ENCODE measurements around the gene CLEC14A.

Gene CLEC14A
- 0 reads per million in 2 experiments for total RNA-seq

- DNase-seq (ENCODE audit: low read depth): no peak
Measured at GRCh38 chr14:38255673-38256532, at the start of gene CLEC14A. TSS of gene CLEC14A (minus strand) at chr14:38256093. CDS start at chr14:38256022, 71 bp downstream.

GRCh38 chr14:38302966-38303365 lies 47.1 kb upstream of the CLEC14A start:
- no peak for DNase-seq (ENCODE audit: low read depth)

GRCh38 chr14:38302034-38302433 lies 46.1 kb upstream of the CLEC14A start:
- no peak for DNase-seq (ENCODE audit: low read depth)

- no peak for DNase-seq (ENCODE audit: low read depth)
Measured at GRCh38 chr14:38297681-38298080, 41.8 kb upstream of the CLEC14A start.

DNA sequence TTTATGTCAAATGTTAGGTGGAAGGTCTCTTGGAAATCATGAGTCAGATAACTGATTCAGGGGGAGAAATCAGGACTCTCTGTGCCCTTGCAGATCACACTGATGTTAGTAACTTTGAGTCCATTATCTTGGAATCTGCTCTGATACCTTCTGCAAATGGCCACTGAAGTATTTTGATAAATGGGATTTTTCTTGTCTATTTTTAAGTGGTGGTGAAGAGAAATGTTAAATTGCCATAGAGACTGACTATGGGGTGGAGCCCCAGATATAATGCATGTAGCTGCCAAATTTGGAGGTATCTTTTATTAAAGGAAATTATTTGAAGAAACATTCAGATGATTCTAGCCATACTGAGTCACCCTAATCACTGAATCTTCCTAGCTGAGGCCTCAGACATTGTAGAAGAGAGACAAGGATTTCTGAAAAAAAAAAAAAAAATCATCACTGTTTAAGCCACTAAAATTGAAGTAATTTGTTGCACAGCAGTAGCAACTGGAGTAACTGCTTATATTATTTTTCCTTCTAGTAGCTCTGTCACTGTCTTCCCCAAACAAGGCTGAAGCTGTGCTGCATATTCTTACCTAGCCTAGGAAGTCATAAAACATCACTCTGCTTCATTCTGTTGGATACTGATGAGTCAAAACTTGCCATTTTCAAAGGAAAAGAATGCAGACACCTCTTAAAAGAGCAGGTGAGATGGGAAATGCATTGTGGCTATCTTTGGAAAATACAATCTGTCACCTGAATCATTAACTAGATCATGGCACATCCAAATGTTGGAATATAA lies 36.0 kb upstream of the CLEC14A start:
- no peak for DNase-seq (ENCODE audit: low read depth)

DNA sequence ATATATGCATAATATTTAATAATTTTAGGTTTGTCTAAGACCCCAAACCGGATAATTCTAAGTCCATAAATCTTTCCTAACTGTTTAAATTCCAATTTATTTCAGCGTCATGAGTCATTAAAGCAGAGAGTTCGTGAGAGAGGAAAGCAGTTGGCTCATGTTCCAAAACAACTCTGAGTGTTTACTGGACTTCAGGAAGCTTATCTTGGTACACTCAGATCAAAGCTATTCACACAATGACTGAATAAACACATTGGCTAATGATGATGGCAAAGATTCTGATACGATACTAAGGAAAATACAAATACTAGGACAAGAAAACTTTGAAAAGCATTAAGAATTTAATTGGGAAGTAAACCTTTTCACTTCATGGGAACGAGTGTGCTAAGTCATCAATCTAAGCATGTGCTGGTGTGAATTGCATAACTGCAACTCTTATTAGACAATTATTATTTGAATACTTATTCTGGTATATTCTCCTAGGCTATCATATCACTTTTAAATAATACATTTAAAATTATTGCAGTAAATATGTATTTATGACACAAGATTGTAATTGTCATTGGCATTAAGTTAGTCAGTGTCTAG lies 34.8 kb upstream of the CLEC14A start:
- no peak for DNase-seq (ENCODE audit: low read depth)

DNA sequence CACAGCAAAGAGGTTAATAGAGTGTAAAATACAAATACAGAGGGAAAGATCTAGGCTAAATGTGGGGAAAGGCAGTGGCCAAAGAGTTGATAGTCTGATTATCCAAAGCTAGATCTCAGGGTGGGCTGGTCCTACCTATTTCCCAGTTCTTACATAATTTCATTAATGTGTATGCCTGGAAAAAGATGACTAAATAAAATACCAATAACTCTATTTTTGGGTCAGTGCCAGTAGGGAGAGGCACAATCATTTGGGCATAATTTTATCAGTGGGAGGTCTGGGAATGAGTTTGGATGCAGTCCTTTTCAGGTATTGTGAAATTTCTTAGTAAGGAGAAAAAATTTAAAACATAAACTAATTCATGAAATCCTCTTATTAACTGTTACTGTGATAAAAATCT lies 30.6 kb upstream of the CLEC14A start:
- no peak for DNase-seq (ENCODE audit: low read depth)

DNA sequence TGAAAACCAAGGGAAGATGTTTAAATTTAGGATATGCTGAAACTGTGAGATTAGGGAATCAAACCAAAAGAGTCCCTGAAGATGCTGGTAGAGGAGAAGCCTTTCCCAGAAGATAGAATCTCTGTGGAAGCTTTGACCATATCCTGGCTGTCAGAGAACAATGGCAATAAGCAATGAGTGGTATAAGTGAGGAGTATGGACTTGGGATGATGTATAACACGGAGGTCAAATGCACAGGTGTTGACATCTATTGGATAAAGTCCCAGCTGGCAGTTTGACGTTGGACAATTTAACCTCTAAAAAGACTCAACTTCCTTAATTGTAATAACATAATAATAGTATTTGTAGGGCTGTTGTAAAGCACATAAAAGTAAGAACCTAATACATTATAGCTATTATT lies 30.1 kb upstream of the CLEC14A start:
- DNase-seq (ENCODE audit: low read depth): no peak

- DNase-seq (ENCODE audit: low read depth): no peak
Measured at GRCh38 chr14:38282936-38283335, 27.0 kb upstream of the CLEC14A start.

DNA sequence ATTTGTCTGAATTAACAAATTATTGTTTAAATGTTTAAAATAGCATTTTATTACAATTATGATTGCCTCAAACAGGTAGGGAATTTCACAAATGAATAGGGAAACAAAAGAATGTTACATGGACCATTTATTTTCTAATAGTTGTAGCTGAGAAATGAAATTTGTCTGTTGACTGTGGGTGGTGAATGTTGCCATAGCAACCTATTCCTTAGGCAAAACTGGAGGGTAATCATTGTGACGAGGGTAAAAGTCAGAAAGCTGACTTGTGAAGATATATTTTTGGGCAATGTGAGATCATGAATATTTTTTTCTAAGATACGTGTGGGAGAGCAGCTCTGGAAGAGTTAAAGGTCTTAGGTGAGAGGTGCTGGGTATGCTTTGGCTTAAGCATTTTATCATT lies 24.2 kb upstream of the CLEC14A start:
- DNase-seq (ENCODE audit: low read depth): no peak

- no peak for DNase-seq (ENCODE audit: low read depth)
Measured at GRCh38 chr14:38279572-38279971, 23.7 kb upstream of the CLEC14A start.

- no peak for DNase-seq (ENCODE audit: low read depth)
Measured at GRCh38 chr14:38278035-38278434, 22.1 kb upstream of the CLEC14A start.

- DNase-seq (ENCODE audit: low read depth): no peak
Measured at GRCh38 chr14:38262844-38263243, 7.0 kb upstream of the CLEC14A start.

DNA sequence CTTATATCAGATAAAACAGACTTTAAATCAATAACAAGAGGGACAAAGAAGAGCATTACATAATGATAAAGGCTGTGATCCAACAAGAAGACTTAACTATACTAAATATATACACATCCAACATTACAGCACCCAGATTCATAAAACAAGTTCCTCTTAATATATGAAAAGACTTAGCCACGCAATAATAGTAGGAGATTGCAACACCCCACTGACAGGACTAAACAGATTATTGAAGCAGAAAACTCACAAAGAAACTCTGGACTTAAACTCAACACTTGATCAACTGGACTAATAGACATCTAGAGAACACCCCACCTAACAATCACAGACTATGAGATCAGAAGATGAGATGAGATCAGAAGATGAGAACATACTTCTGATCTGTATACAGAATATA lies 5.7 kb upstream of the CLEC14A start:
- no peak for DNase-seq (ENCODE audit: low read depth)

- DNase-seq (ENCODE audit: low read depth): no peak
Measured at GRCh38 chr14:38257507-38257906, 1.6 kb upstream of the CLEC14A start.

GRCh38 chr14:38256533-38256840 lies 594 bp upstream of the CLEC14A start:
- no peak for DNase-seq (ENCODE audit: low read depth)

GRCh38 chr14:38255408-38255672 lies 553 bp downstream of the CLEC14A start:
- no peak for DNase-seq (ENCODE audit: low read depth)

DNA sequence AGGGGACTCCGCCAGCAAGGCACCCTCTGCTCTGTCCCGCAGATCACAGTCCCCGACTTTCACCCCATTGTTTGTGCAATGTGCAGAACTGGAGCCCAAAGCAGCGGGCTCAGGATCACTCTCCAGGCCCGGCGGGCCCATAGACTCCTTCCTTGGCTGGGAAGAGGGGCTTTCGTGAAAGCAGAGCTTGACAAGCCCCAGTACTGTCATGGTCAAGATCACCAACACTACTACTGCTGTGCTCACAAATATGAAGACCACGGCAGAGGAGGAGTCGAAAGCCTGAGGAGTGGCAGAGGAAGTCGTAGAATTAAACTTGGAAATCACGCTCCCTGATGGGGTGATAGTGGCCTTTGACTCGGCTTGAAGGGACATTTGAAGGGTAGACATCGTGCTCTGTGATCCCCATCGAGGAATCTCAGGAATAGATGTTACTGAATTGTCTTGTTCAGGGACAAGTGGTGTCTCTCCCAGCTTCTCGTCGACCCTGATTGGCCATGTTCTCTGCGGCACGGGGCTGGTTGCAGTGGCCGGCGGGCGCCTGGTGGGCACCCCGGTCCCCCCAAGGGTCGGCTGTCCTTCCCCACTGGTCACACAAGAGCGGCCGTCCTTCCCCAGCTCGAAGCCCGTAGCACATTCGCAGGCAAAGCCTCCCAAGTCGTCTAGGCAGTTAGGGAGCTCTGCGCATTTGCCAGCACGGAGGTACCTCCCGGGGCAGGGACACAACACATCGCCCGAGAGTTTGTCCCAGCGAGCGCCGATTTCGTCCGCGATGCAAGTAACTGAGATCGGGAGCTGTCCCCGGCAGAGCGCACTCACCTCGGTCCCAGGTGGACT lies 1.1 kb downstream of the CLEC14A start:
- no peak for DNase-seq (ENCODE audit: low read depth)

DNA sequence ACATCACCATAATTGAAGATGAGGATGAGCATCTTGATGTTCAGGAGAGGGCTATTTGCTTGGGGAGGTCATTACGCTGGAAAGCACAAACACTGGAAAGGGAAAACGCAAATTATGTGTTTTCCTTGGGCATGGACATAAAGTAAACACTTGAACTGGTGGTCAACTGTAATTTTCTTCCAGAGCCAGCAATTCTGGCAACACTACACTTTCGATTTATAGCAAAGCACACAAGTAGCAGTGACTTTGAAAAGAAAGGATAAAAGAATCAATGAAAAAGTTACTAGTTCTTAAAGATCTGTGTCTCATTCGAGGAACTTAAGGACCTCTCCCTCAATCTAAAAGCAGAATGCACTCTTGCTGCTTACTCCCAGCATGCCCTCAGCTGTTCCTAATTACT lies 2.2 kb downstream of the CLEC14A start:
- no peak for DNase-seq (ENCODE audit: low read depth)

DNA sequence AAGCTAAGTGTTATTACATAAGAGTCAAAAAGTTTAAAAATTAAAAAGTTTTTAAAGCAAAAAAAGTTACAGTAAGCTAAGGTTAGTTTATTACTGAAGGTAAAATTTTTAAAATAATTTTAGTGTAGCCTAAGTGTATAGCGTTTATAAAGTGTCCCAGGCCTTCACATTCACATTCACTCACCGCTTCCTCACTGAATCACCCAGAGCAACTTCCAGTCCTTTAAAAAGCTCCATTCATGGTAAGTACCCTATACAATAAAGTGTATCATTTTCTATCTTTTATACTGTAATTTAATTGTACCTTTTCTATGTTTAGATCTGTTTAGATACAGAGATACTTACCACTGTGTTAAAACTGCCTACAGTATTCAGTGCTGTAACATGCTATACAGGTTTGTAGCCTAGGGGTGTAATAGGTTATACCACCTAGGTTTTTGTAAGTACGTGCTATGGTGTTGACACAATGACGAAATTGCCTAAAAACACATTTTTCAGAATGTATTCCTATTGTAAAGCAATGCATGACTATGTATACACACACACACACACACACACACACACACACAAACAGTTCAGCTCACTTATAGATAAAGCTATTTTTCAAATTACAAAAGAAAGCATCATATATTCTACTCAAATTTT lies 3.7 kb downstream of the CLEC14A start:
- DNase-seq (ENCODE audit: low read depth): no peak

- no peak for DNase-seq (ENCODE audit: low read depth)
Measured at GRCh38 chr14:38250331-38250730, 5.6 kb downstream of the CLEC14A start.
